ENCODE results near the gene BCDIN3D.

The BCDIN3D gene

DNA sequence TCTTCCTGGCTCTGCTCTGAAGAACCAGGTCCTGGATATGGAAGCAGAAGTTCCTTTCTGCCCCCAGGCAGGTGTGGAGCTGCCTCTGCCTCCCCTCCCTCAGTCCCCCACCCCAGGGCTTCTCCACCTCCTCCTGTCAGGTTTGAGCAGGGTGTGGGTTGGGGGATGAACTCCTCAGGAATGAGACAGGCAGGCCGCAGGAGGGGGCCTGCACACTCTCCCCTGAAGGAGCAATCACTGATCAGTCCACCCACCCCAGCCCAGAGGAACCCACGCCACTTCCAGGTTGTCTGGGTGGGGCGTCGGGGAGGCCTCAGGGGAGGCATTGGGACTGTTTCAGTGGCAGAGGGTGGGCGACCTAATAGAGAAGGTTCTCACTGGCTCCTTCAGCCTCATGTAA lies 34.2 kb upstream of the BCDIN3D start:
- no peak for DNase-seq (ENCODE audit: low read depth in 2 of 2)

DNA sequence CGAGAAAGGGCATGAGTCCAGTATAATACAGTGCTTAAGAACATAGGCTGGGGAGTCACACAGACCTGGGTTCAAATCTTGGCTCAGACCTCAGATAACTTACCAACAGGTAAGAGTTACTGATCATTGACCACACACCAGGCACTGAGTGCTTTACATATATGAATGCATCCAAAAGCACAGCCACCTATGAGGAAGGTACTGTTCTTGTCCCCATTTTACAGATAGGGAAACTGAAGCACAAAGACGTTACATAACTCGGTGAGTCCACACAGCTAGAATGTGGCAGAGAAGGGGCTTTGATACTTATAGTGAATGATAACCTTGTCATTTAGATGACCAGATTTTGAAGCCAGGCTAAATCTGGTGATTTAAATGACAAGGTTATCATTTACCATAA lies 33.2 kb upstream of the BCDIN3D start:
- DNase-seq (ENCODE audit: low read depth in 2 of 2), result no peak

DNA sequence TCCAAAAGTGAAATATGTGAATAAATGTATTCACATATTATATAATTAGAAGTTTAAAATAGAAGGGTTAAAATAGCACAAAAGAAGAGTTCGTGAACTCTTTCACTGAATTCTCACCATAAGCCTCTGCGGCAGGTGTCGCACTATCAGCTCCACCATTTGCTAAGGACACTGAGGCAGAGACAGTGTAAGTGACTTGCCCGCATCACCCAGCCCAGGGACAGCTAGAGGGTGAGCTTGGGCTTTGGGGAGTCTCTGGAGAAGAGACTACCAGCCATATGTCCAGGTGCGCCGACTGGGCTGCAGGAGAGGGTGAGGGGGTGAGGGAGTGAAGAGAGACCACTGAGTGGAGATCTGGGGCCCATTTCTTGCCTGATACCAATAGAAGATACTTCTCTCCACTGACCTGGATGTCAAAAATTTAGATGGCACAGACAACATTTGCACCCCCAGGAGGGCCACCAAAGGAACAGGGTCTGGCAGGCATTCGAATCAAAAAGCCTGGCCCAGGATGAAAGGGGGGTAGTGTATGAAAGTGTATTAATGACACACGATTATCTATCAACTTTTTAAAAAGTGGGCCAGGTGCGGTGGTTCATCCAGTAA lies 32.3 kb upstream of the BCDIN3D start:
- no peak for DNase-seq (ENCODE audit: low read depth in 2 of 2)

DNA sequence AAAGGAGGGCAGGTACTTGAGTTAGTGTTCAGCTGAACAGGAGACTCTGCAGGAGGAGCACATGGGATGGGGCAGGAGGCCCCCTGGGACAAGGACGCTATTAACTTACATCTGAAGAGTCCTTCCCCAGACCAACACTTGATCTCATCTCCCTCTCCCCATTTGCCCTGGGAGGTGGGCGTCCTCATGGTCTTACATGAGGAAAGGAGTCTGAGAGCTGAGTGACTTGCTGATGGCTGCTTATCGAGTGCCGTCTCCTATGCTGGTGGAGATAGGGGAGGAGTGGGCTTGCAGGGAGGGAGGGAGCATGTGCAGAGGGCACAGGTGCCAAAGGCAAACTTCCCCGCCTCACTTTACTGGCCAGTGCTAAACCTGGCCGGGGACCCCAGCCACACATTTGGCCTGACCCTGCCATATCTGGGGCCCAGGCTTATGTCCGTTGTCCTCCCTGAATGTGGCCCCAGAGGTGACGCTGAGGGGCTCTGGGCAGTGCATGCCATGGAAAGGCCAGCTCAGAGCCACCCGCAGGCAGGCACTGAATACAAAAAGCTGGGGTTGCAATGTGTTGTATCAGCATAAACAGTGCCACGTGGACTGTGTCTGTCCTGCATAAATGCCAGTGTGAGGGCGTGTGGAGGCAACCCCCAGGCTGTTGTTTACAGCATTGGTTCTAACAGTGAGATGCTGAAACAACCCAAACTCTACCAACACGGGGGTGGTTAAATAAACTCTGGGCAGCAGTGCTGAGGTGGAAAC lies 31.4 kb upstream of the BCDIN3D start:
- no peak for DNase-seq (ENCODE audit: low read depth in 2 of 2)

DNA sequence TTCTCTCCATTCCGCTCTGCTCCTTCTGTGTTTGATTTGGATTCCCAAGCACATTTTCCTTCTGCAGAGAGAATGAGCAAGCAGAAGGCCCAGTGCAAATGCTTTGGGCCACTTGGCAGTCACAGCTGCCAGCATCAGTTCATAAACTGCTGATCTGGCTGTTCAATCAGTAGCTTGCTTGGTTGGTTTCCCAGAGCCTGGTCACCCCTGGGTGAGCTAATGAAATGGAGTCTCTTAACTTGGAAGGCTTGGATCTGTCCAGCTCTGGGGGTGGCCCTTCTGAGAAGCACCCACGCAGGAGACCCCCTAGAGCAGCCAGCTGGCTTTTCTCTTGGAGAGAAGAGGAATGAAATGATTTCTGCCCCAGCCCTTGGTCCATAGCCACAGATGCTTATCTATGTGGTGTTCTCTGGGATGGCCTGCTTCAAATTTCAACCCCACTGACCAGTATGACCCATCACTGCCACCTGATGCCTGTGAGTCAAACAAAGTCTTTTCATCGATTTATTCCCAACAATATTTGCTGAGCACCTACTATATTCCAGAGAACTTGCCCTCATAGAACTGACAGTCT lies 30.5 kb upstream of the BCDIN3D start:
- no peak for DNase-seq (ENCODE audit: low read depth in 2 of 2)

DNA sequence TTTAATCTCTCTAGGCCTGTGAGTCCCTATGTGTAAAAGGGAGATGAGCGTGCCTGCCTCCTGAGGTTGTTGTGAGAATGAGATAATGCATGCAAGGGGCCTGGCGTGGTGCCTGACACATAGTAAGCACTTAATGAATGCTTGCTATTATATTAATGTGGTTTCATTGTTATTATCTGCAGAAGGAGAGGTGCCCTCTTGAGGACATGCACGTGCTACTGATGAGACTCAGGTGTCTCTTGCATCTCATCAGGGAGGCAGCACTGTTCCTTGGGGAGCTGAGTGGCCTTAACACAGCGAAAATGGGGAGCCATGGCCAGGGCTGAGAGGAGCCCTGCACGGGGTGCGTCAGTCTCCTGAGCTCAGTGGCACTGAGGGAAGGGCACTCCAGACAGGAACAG lies 29.9 kb upstream of the BCDIN3D start:
- no peak for DNase-seq (ENCODE audit: low read depth in 2 of 2)

DNA sequence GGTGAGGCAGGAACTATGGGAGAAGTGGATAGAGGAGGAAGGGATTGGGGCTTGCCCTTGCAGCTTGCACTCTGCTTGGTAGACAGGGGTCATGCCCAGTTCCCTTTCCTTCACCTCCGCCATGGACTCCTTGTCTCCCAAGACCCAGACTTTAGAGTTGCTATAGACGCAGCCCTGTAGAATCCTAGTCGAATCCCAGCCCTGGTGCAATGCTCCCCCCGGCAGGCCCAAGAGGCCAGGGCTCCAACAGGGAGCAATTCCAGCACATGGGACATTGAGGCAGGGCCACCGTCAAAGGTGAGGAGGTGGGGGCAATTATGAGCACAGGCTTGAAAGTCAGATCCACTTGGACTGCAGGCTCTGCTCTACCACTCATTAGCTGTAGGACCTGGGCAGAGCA lies 29.5 kb upstream of the BCDIN3D start:
- DNase-seq (ENCODE audit: low read depth in 2 of 2), result no peak

DNA sequence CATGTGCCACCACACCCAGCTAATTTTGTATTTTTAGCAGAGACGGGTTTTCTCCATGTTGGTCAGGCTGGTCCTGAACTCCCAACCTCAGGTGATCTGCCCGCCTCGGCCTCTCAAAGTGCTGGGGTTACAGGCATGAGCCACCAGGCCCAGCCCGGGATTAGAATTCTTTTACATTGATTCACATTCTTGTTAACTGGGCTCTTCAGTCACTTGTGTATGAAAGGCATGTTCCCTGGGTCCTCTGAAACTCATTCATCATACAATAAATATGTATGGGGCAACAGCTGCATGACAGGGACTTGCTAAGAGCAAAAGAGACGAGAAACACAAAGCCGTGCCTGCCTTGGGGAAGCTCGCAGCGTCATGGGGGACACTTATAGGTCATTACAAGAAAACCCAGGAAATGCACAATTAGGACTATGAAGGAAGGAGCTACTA lies 28.9 kb upstream of the BCDIN3D start:
- DNase-seq (ENCODE audit: low read depth in 2 of 2), result peak in 1 of 2 experiments; percentile 14

DNA sequence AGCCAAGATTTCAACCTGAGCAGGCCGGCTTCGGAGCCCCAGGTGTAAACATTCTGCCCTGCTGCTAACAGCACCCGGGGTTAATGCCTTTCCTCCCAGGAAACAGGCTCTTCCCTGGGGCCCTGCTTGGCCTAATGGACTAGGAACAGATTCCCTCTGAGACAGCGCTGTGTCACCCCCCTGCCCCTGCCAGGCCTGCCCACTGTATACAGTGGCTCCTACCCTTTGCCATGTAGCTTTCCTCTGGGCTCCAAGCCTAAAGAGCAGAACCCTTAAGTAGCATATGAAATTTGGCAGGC lies 28.3 kb upstream of the BCDIN3D start:
- no peak for DNase-seq (ENCODE audit: low read depth in 2 of 2)

DNA sequence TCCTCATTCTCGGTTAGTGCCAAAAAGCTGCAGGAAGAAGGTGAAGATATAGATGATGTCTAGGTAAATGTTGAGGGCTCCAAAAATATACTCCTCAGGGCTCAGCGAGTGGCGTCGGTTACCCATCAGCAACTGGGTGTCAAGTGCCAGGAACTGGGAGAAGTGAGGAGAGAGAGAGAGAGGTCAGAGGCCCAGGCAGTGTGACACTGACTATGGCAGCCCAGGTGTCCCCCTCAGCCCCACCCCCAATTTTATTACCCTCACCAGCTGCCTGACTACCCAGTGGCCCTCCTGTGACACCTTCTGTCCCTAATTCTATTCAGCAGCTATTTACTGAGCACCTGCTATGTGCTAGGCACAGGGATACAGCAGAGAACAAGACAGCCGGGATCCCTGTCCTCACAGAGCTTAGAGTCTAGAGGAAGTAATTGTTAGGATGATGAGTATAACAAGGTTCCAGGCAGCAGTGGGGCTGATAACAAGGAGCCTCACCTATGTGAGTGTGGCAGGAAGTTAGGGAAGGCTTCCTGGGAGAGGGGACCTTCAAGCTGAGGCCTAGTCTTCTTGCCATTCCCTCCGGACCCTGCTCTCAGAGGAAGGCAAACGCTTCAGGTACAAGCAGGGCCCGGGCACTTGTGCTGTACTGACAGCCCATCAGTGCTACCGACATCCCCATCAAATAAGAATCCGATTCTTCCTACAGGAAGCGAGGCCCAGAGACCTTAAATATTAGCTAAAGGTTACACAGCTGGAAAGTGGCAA lies 27.8 kb upstream of the BCDIN3D start:
- no peak for DNase-seq (ENCODE audit: low read depth in 2 of 2)

DNA sequence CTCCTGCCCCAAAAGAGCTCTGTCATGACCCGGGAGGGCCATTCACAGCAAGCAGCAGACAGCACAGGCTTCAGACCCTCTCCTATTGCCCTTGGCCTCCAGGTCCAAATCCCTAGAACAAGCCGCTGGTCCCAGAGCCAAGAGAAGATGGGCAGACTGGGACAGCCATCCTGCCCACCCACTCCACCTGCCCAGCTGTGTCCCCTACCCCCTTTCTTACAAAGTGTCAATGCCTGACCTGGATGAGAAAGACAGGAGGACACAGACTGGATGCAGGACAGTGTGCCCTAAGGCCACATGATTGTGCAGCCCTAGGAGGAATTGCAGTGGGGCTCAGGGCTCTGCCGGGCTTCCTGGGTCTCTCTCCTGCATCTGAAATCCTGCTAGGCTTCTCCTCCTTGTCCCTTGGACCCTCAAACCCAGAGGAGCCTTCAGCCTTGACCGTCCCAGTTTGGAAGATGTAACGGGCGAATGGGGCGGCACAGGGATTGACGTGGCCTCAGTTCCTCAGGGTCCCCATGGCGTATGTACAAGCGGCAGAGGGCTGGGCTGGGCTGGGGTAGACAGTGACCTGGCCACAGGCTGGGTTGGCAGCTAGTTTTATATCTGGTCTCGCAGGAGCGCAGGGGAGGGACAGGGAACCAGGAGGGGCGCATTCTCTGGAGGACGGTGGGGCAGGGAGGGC lies 27.1 kb upstream of the BCDIN3D start:
- DNase-seq (ENCODE audit: low read depth in 2 of 2), result no peak

DNA sequence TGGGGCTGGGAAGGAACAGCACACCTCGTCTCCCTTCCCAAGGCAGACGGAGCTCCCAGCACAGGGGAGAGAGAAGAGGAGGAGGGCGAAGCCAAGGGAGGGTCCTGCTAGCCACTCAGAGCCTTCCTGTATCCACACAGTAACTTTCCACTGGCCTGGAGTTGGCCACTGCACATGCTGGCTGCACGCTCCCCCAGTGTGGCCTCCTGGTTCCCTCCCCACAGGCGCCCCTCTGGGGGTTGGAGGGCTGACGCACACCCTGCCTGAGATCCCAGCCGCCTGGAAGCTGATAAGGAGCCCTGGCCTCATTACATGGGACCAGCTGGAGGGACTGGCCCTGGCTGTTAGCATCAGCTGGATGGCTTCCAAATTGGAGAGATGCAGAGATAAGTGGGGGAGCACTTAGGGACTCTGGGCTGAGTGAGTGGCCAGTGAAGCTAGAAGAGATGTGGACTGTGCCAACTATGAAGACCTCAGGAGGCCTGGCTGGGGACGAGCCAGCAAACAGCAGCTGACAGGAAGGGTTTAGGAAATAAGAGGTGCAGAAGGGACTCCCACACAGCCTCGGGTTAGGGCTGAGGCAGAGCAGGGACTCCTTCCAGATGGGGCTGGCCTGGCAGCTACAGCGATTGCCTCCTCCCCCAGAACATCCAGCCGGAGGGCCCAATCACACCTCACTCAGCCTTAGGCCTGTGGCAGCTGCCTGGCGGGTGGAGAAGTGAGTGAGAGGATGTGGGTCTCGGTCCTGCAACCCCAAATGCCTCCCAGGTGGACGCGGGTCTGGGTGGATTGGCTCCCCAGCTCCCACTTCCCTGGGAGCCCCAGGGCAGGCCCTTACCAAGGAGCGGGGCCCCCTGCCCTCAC lies 26.3 kb upstream of the BCDIN3D start:
- DNase-seq (ENCODE audit: low read depth in 2 of 2), result peak; percentile 83 to 87

DNA sequence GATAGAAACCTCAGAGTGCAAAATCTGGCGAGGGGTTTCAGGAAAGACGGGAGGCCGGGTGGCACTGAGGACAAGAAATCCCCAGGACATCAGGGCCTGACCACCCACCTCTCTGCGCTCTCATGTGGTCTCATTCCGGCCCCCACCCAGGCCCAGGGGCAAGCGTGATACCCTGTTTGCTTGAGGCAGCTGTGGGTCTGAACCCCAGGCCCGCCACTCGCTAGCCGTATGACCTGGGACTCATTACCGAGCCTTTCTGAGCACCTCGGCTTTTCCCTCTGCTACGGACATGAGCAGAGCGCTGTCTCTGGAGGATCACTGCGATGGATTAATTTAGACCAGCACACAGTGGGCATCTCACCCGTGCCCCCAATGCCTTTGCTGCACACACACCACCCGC lies 25.5 kb upstream of the BCDIN3D start:
- DNase-seq (ENCODE audit: low read depth in 2 of 2), result no peak

DNA sequence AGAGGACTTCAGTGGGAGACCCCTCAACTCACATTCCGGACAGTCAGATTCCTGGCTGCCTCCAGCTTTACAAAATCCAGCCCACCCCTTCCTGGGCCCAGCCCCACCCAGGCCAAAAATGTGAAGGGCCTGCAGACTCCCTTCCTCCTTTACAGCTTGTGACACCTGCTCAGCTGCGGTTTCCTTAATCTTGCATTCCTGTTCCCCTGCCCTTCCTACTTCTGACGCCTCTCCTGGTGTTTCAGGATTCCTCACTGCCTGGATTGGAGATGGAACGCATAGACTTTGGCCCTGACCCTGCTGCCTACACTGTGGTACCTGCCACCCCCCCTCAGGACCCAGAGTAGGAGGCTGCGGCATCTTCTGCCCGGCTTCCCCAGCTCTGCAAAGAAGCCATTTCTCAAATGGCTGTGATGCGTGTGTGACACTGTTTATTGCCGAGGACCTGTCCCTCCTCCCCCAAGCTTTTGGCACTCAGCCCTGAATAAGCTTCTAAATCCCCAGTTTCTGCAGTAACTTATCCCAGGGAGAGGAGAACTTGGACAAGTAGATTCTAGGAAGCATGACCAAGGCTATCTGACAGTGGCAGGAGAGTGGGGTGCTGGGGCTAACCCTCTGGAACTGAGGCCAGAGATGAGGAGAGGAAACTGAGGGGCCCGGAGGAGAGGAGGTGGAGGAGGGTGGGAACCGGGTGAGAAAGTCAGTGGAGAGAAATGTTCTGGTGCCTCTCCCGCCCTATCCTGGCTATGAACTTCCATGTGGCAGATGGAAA lies 24.9 kb upstream of the BCDIN3D start:
- no peak for DNase-seq (ENCODE audit: low read depth in 2 of 2)

DNA sequence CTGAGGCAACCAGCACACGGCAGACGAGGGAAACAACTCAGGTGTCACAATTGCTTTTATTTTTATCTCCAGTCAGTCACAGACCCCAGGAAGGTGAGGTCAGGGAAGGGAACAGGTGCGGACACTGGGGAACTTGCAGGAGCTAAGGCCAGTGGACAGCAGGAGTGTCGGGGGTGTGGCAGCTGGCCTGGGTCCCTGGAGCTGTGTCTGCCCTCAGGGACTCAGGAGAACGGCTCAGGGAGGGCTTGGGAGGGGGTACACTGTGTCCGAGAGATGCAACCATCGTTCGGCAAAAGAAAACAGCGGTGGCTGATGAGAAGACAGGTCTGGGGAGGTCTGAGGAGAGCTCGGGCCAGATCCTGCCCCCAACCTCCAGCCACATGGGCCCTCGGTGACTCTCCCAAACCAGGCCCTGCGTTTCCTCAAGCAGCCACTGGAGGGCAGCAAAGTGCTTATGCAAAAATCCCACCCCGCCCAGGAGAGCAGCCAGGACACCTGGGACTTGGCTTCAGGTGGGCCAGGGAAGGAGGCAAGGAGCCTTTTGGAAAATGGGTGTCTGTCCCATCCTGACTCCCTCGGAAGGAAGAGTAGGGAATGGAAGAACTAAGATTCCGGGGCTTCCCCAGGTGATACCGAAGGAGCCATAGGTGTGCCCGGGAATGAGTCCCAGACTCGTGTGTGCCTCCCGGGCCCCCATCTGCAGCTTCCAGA lies 24.1 kb upstream of the BCDIN3D start:
- no peak for DNase-seq (ENCODE audit: low read depth in 2 of 2)

DNA sequence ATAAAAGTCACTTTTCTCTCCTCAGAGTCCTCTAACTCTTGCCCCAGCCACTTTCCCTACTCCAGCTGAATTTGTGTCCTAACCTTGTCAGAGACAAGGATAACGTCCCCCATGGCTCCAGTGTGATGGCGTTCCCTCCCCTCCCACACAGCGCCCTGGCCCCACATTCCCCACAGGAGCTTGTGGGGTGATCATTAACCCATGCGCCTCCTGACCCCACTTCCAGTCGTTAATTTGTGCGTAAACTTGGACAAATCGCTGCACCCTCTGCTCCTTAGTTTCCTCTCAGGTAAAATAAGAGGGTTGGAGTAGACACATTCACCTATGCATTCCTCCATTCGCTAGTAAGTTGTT lies 22.9 kb upstream of the BCDIN3D start:
- DNase-seq (ENCODE audit: low read depth in 2 of 2), result no peak

DNA sequence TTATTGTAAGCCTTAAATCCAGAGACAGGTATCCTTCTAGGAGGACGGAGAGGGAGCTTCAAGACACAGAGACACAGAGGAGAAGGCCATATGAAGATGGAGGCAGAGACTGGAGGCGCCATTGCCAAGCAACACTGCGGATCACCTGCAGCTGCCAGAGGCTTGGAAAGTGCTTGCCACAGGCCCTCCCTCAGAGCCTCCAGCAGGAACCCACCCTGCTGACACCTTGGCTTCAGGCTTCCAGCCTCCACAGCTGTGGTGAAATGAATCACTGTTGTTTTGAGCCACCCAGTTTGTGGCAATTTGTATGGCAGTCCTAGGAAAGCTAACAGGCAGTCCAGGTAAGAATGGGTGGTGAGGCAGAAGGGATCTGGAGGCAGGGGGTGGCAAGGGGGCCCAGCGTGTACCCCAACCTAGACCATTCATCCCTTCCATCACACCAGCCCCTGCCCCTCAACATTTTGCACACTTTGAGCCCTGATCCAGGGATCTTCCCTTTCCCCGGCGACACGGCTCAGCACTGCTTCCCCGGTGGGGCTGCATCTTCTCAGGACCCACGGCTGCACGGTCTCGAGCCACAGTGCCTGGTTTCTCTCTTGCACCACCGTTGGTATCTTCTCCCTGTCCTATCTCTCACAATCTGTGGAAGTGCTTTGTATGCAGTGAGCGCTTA lies 22.3 kb upstream of the BCDIN3D start:
- DNase-seq (ENCODE audit: low read depth in 2 of 2), result no peak

DNA sequence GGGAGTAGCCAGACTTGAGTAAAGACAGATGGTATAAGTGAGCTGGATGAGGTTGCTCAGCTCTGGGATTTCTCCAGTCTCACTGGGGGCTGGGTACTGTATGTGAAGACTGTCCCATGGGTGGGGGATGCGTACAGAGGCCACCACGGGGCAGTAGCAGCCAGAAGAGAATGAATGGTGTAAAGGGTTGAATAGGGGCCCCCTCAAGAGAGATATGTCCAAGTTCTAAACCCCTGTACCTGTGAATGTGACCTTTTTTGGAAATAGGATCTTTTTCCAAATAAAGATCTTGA lies 21.8 kb upstream of the BCDIN3D start:
- DNase-seq (ENCODE audit: low read depth in 2 of 2), result no peak

DNA sequence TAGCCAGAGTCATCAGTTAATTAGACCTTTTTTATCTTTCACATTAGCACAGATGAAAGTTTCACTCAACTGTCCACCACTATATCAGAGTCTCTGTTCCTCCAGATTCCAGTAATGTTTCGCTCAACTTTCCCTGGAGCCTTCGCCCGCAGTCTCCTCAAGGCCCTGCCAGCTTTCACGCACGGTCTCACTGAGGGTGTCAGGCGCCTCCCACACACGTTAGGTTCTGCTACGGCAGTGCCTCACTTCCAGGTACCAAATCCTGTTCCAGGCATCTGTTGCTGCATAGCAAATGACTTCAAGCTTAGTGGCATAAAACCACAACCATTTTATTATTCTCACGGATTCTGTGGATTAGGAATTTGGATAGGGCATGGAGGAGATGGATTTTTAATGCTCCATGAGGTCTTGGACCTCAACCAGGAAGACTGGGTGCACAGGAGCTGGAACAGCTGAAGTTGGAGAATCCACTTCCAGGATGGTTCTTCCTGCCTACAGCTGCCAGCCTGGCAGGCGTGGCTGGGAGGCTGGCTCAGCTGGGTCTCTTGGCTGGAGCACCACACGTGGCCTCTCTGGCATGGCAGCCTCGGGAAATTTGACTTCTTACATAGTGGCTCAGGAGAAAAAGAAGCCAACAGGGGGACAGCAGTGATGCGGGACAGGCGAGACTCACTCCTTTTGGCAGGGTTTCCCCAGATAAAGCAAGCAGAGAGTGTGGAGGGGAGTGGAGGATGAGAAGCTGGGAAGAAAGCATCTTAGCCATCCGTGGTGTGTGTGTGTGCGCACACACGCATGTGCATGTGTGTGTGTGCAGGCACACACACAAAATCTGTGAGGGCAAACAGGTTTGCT lies 21.3 kb upstream of the BCDIN3D start:
- no peak for DNase-seq (ENCODE audit: low read depth in 2 of 2)

All from fibroblast of skin of left quadriceps (primary cell).